Activated T-cell treated with anti-CD3 and anti-CD28 coated beads, Interleukin-2, amount 50 U/mL, for 4 hours (primary cell): ENCODE measurements around the gene IDE. TPM values are rescaled to one million over a fixed set of nuclear protein-coding genes. Genes with fewer than 3 reads are reported as not detected.
"Not testable (repeated sequence)": the region's sequence is repeated elsewhere in the genome, so short reads cannot be mapped to it uniquely, and the experiment has no call there.

Source experiments
- ATAC-seq, 2 donors: fragments of 200-7000 bp; cut with Tn5 transposase; one replicate each; pipeline ENCODE4 v1.10.0; 2021
- DNase-seq: peaks from one replicate; pipeline ENCODE4 v3.0.0-alpha.2; 2020
- H3K27me3 Mint-ChIP-seq: one replicate; pipeline ENCODE4 v1.8.0; 2021; ENCODE audit warnings: low read depth, mixed read lengths
- H3K36me3 Mint-ChIP-seq: one replicate; pipeline ENCODE4 v1.8.0; 2022; ENCODE audit warnings: mixed read lengths; ENCODE audit not compliant: insufficient read depth
- H3K4me1 Mint-ChIP-seq: one replicate; pipeline ENCODE4 v1.8.0; 2021; ENCODE audit warnings: low read depth, mixed read lengths
- H3K4me3 Mint-ChIP-seq: one replicate; pipeline ENCODE4 v1.8.0; 2021; ENCODE audit warnings: mild to moderate bottlenecking, moderate library complexity, mixed read lengths
- H3K9me3 Mint-ChIP-seq: one replicate; pipeline ENCODE4 v1.8.0; 2021; ENCODE audit warnings: mixed read lengths
- total RNA-seq, 3 donors: library from RNA; stranded (reverse); gene quantifications; one replicate each; pipeline ENCODE4 v1.2.1, GENCODE V29; 2021

Gene IDE
- total RNA-seq, 3 donors from 2014 or later: 45.7 to 48.8 (median 47.4) TPM

DNA sequence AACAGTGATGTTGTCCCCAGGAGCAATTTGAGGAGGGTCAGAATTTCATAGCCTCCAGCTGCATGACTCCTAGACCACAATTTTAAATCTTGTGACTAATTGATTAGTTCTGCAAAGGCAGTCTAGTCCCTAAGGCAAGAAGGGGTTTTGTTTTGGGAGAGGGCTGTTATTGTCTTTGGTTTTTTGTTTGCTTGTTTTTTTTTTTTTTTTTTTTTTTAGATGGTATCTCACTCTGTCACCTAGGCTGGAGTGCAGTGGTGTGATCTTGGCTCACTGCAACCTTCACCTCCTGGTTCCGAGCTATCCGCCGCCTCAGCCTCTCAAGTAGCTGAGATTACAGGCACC, 165.9 kb downstream of the IDE start:
- ATAC-seq (no peak), DNase-seq (no peak)
- Mint-ChIP-seq H3K4me1 (no peaks in the 10 kb centered on the region), H3K9me3 (no peaks in the 10 kb centered on the region), H3K36me3 (no peaks in the 10 kb centered on the region), H3K4me3 (no peak overlapping the region), H3K27me3 (peaks cover 10% of the 10 kb centered on the region)

DNA sequence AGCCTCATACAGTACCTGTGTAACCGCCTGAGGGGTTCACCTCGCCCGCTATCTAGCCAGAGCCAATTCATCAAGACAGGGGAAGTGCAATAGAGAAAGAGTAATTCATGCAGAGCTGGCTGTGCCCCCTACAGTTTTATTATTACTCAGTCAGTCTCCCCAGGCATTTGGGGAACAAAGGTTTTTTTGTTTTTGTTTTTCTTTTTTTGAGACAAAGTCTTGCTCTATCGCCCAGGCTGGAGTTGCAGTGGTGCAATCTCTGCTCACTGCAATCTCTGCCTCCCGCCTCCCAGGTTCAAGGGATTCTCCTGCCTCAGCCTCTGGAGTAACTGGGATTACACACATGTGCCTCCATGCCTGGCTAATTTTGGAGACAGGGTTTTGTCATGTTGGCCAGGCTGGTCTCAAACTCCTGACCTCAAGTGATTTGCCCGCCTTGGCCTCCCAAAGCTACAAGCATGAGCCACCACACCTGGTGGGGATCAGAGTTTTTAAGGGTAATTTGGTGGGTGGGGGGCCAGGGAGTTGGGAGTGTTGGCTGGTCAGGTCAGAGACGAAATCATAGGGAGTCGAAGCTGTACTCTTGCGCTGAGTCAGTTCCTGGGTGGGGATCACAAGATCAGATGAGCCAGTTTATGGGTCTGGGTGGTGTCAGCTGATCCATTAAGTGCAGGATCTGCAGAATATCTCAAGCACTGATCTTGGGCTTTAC, 166.4 kb downstream of the IDE start:
- H3K36me3 Mint-ChIP-seq: no peaks in the 10 kb centered on the region
- H3K4me1 Mint-ChIP-seq: no peaks in the 10 kb centered on the region

DNA sequence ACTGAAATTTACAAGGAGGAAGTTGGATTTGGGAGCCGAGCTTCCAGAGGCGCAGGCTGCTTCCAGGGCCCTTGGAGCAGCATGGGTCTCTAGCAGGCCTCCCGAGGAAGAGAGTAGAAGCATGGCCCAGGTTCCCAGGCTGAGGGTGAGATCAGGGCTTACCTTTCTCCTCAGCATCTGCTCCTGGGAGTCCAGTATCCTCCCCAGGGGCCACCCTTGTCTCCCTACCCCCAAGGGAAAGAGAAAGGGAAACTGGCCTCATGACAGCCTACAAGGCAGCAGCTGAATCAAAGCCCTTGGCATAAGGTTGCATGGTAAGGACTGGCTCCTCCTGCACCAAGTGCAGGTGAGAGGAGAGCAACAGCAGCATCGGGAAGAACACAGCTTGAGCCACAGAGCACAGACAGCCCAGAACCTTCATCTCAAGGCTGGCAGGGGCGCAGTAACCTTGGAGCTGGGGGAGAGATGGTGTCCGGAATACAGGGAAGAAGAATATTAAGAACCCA, 168.4 kb downstream of the IDE start:
- peak in 1 of 2 donors; percentile 23 for ATAC-seq
- DNase-seq: no peak
- Mint-ChIP-seq H3K36me3 (no peaks in the 10 kb centered on the region), H3K9me3 (no peaks in the 10 kb centered on the region), H3K27me3 (peaks cover 10% of the 10 kb centered on the region), H3K4me3 (no peak overlapping the region), H3K4me1 (no peaks in the 10 kb centered on the region)

More for the DNA sequence above, 166.4 kb downstream of the IDE start:
- DNase-seq (no peak), ATAC-seq (no peak)
- Mint-ChIP-seq H3K4me3 (no peak overlapping the region), H3K9me3 (no peaks in the 10 kb centered on the region), H3K27me3 (peaks cover 10% of the 10 kb centered on the region)

DNA sequence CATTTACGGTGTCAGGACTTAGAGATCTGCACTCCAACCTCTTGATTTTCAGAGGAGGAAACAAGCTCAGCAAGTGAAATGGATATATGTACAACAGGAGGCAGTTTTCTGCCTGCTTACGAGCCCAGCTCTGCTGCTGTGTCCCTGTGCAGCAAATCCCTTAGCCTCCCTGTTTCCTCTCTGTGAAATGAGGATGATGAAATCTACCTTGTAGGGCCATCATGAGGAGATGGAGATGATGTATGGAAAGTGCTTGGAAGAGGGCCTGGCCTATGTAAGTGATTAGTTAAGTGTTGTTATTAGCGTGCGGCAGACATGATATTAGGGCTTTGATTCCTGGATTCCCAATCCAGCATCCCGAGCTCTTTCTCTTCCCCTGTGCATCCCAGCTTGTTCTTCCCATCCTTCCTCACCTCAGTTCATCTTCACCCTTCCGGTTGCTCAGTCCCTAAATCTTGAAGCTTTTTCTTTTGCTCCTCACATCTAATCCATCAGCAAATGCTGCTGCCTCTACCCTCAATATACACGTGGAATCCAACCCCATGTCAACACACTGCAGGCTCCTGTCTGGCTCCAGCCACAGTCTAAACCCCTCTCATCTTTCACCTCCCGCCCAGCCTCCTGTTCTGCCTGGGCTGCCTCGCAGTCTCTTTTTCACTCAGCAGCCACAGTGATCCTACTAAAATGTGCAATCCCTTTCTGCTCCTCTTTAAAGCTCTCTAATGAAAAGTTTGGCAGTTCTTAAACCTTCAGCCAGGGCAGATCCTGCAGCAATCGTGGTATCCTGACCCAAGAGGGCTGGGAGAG, 169.1 kb downstream of the IDE start:
- Mint-ChIP-seq H3K4me3 (no peak overlapping the region), H3K9me3 (no peaks in the 10 kb centered on the region), H3K27me3 (peaks cover 10% of the 10 kb centered on the region), H3K4me1 (no peaks in the 10 kb centered on the region), H3K36me3 (no peaks in the 10 kb centered on the region)
- DNase-seq: no peak
- no peak for ATAC-seq

DNA sequence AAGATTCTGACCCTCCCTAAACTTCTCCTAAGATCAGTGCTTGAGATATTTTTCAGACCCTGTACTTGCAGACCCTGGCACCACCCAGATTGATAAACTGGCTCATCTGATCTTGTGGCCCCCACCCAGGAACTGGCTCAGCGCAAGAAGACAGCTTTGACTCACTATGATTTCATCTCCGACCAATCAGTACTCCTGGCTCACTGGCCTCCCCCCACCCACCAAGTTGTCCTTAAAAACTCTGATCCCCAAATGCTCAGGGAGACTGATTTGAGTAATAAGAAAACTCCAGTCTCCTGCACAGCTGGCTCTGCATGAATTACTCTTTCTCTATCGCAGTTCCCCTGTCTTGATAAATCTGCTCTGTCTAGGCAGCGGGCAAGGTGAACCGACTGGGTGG, 171.7 kb downstream of the IDE start:
- H3K4me1 Mint-ChIP-seq, ATAC-seq: not testable (repeated sequence)

More for the DNA sequence above, 171.7 kb downstream of the IDE start:
- H3K27me3 Mint-ChIP-seq, H3K9me3 Mint-ChIP-seq, DNase-seq, H3K36me3 Mint-ChIP-seq, H3K4me3 Mint-ChIP-seq: not testable (repeated sequence)

Other genes starting within 250 kb of the IDE start
- 1 to 10 TPM; 4.6 to 6.3 (median 5.8) TPM for gene KIF11, start 19.0 kb upstream of the IDE start, total RNA-seq
- 1 to 10 TPM in 1 of 3 donors, under 1 TPM in 2; 0.50 to 1.0 (median 0.53) TPM for gene HHEX, start 115.9 kb upstream of the IDE start, total RNA-seq